NOMO-1 treated with DMSO at 0.1 percent for 48 hours (cell line): ENCODE measurements around the gene KRTAP10-4.
"Not testable (repeated sequence)": the region's sequence is repeated elsewhere in the genome, so short reads cannot be mapped to it uniquely, and the experiment has no call there.

Experiments
- DNase-seq: peaks from one replicate; lab custom pipeline; 2025; ENCODE audit not compliant: unreplicated experiment; lab: John Stamatoyannopoulos, UW

Gene KRTAP10-4

DNA sequence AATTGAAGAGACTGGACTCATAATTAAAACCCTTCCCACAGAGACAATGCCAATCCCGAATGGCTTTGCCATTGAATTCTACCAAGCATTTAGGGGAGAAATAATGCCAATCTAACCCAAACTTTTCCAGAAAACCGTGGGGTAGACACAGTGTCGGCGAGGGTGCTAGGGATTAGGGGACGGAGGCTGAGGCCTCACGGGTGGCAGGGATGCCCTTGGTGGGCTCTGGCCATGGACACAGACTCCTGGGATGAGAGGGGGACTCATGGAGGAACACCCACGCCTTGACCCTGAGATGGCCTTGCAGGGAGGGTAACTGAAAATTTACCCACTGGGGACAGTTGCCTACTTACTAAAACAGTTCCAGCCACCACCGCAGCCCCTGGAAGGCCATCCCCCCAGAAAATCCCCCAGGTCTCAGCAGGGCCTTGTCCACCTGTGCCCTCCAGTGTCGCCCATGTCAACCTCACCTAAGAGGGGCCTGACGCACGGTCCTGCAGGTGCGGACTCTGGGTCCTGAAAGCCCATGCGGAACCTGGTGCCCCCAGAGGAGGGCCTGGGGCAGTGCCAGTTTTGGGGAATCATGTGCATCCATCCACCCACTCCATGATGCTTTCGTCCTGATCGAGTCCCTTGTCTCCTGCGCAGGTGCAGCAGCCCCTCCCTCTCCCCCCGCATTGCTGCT lies 5.0 kb downstream of the KRTAP10-4 start:
- DNase-seq: no peak

DNA sequence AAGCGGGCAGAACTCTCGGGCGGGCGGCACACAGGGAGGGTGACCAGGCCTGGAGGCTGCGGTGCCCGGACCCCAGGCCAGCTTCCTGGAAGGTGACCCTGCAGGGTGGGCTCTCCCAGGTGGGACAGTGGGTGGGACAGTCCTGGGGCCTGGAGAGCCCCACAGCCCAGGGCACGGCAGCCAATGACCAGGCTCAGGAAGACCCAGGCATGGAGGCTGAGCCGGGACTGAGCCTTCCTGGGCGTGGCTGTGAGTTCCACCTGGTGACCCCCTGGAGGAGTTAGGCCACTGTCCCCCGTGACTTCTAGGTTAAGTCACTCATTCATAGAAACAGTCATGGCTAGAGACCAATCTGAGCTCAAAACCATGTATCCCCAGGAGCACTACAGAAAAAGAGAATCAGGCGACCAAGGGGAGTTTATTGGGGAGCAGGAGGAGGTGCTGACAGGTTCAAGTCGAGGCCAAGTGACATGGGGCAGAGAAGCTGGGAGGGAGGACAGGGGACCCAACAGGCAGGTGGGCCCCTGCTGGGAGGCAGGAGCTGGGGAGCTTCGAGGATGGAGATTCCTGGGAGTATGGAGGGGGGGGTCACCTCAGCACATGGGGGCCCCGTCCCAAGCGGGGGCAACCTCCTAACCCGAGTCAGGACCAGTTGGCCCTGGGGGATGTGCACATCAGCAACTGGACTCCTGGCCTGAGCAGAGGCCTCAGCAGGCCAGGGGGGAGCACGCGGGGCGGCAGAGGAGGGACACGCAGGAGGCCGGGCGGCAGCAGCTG lies 5.7 kb downstream of the KRTAP10-4 start:
- no peak for DNase-seq

DNA sequence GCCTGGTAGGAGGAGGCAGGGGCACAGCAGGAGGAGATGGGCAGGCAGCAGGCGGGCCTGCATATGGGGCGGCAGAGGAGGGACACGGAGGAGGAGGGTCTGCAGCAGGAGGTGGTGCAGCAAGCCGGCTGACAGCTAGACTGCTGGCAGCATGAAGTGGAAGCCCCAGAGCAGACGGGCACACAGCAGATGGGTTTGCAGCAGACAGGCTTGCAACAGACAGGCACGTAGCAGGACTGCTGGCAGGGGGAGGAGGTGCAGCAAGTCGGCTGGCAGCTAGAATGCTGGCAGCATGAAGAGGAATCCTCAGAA lies 6.3 kb downstream of the KRTAP10-4 start:
- no peak for DNase-seq

DNA sequence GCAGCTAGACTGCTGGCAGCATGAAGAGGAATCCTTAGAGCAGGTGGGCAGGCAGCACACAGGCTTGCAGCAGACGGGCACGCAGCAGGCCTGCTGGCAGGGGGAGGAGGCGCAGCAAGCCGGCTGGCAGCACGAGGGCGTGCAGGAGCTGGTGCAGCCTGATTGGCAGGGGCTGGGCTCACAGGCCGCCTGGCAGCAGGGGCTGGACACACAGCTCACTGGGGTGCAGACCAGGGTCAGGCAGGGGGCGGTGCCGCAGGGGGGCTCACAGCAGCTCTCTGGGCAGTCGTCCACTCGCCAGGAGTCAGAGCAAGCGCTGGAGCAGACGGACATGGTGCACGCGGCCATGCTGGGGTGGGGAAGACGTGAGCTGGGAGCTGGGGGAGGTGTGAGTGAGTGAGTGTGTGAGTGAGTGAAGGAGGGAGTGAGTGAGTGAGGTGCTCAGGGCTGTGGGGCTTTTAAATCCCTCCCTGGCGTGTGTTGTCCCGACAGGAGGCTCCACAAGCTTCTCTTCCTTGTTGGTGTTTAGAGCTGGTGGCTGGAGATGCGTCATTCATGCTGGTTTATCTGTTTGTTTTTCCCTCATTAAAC lies 6.8 kb downstream of the KRTAP10-4 start, which contains the start of gene KRTAP10-5:
KRTAP10-5 (minus strand) TSS at position 374 of the 591 bp plus-strand sequence; CDS start at position 348, 26 bp downstream.
- DNase-seq: not testable (repeated sequence)

DNA sequence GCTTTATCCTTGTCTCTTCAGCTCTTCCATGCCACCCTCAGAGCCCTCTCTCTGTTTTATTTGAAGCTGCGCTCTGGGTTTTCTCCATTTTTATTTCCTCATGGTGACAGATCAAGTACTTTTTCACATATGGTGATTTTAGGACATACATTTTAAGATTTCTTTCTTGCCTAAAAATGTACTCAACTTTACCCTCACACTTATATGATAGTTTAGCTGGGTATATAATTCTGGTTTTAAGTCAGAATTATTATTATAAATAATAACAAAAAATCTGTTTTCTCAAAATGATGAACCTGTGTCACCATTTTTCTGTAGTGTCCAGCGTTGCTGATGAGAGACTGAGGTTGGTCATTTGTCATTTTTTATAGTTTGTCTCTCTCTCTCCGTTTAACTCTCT lies 7.6 kb downstream of the KRTAP10-4 start:
- no peak for DNase-seq

DNA sequence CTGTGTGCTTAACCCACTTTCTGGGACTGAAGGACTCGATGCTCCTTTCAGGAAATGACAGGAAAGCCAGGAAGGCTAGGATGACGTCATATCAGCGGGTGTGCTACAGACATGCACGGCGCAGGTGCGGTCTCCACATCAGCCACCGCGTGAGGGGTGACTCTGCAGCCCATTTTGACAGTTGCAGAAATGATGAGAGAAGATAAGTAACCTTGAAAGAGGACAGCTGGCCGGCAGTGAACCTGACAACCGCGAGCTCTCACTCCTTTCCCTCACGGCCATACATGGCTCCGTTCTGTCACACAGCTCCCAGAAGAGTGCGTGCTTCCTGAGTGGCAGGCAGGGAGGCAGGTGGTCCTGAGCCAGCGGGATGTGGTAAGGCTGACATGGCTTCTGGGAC lies 8.5 kb downstream of the KRTAP10-4 start:
- no peak for DNase-seq

DNA sequence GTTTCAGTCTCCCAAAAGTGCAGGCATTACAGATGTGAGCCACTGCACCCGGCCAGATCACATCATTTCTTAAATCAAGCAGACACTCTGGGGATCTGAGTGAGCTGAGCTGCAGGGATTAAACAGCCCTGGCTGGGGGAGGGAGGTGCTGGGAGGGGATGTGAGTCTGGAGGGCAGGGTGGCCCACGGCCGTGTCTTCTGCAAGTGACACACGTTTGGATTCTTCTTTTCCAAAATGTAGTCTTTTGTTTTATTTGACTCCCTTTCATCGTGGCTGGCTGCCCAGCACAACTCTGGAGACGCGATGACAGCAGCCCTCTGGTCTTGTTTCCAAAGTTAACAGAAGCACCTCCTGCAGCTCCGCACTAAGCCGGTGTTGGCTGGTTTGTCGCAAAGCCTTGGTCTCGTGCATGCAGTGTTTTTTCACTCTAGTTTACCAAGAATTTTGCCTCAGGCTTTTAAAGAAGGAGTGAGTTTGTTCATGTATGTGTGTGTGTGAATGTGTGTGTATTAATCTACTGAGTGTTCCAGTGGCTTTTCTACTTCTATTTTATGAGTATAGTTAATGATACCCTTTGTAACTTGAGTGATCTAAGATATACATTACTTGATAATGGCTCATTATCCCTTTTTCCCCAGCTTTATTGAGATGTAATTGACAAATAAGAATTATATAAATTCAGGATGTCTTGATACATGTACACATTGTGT lies 9.7 kb downstream of the KRTAP10-4 start:
- no peak for DNase-seq

DNA sequence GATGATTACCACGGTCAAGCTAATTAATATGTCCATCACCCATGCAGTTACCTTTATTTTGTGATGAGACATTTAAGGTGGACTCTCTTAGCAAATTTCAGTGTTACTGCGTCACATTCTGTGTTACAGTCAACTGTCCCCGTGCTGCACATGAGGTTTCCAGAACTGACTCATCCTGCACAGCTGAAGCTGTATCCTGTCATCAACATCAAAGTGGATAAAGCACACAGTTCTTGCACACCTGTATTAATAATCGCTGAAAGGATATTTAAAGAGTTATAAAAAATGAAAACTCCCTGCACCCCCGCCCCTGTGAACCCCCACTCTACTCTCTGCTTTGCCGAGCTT lies 10.2 kb downstream of the KRTAP10-4 start:
- DNase-seq: no peak

DNA sequence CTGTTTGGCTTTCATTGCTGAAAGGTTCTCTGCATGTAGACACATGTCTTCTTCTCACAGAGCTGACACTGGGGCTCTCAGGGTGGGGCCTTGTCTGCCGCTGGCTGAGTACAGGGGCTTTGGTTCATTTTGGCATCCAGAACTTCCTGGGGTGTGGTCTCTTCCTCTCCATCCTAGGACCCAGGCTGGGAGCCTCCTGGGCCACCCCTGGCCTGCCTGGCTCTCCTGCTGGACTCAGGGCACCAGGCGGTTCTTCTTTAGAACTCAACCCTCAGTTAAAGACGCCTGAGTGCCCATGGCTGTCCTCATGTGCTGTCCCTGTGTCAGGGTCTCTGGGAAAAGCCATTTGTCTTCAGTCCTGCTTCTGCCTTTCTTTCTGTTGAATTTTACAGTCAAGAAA lies 12.4 kb downstream of the KRTAP10-4 start:
- DNase-seq: no peak

DNA sequence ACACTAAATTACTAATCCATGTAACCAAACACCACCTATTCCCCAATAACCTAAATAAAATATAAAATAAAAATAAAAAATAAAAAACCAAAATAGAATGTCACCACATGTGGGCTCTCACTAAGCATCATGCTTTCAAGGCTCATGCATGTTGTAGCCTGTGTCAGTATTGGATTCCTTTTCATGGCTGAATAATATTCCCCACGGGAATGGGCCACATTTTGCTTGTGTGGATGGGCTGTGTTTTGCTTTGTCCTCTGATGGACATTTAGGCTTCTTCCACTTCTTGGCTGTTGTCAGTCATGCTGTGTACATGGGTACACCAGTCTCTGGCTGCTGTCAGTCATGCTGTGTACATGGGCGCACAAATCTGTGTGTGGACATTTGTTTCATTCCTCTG lies 15.6 kb downstream of the KRTAP10-4 start:
- DNase-seq: no peak

DNA sequence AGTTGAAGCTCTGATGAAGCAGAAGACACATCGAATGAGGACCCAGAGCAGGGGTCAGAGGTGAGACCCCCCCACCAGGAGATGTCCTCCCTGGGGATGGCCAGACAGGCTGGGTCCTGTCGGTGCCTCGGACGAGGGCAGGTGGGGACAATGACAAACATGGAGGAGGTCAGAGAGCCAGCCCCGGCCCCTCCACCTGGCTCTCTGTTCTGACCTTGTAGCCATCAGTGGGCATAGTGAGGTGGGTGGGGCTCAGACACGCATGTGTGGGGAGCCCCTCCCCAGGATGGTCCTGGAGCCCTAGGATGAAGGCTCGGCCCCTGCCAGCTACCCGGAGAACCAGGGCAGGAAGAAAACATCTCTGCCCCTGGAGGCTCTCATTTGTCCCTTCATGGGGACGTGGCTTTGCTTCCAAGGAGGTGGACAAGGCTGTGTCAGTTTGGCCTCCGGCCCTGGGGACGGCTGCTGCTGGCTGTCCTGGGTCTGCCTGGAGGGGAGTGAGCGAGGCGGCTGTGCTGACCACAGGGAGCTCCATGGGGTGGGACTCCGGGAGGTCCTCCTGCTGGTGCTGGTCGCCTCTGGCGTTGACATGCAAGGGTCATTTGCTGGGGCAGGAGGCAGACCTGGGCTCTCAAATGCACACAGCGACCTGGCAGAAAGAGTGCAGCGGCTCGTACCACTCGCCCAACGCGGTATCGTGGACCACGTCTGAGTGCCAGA lies 16.2 kb downstream of the KRTAP10-4 start:
- DNase-seq: no peak

DNA sequence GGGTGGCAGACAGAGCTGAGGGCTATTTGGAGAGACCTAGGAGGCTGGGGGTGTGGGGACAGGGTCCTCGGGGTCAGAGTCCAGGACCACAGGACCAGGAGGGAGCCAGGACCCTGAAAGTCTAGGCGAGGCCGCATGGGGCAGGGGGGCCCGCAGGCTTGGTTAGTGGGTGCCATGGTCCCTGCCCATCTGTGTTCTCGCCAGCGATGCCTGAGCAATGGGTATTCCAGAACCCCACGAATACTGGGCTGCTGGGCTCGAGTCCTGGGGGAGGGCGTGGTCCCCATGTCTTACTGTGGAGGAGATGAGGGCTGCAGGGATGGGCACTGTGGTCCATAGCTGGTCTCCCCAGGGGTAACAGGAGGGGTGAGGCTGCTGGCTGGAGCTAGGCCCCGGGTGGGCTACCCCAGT lies 16.8 kb downstream of the KRTAP10-4 start:
- no peak for DNase-seq

DNA sequence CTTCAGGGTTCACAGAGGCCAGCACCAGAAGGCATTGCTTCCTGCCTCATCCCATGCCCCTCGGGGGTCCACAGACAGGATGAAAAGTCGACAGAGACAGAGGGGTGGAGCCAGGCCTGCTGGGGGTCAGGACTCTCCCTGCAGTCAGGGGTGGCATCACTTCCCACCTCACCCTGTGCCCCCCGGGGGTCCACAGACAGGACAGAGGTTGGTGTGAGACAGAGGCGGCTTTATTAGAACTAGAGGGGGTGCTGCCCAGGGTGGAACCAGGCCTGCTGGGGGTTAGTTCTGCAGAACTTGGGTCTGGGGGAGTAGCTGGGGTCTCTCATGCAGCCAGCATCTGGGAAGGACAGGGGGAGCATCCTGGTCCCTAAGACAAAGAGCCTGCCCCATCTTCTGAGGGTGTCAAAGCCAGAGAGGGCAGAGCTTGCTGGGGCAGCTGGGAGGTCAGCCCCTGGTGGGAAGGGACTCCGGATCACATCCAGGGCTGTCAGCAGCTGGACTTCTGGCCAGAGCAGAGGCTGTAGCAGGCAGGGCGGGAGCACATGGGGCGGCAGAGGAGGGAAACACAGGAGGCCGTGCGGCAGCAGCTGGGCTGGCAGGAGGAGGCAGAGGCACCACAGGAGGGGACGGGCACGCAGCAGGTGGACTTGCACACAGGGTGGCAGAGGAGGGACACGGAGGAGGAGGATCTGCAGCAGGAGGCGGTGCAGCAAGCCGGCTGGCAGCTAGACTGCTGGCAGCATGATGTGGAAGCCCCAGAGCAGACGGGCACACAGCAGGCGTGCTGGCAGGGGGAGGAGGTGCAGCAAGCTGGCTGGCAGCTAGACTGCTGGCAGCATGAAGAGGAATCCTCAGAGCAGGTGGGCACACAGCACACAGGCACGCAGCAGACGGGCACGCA lies 17.6 kb downstream of the KRTAP10-4 start:
- not testable (repeated sequence) for DNase-seq

DNA sequence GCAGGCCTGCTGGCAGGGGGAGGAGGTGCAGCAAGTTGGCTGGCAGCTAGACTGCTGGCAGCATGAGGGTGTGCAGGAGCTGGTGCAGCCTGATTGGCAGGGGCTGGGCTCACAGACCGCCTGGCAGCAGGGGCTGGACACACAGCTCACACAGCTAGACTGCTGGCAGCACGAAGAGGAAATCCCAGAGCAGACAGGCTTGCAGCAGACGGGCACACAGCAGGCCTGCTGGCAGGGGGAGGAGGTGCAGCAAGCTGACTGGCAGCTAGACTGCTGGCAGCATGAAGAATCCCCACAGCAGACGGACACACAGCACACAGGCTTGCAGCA lies 18.2 kb downstream of the KRTAP10-4 start:
- not testable (repeated sequence) for DNase-seq

DNA sequence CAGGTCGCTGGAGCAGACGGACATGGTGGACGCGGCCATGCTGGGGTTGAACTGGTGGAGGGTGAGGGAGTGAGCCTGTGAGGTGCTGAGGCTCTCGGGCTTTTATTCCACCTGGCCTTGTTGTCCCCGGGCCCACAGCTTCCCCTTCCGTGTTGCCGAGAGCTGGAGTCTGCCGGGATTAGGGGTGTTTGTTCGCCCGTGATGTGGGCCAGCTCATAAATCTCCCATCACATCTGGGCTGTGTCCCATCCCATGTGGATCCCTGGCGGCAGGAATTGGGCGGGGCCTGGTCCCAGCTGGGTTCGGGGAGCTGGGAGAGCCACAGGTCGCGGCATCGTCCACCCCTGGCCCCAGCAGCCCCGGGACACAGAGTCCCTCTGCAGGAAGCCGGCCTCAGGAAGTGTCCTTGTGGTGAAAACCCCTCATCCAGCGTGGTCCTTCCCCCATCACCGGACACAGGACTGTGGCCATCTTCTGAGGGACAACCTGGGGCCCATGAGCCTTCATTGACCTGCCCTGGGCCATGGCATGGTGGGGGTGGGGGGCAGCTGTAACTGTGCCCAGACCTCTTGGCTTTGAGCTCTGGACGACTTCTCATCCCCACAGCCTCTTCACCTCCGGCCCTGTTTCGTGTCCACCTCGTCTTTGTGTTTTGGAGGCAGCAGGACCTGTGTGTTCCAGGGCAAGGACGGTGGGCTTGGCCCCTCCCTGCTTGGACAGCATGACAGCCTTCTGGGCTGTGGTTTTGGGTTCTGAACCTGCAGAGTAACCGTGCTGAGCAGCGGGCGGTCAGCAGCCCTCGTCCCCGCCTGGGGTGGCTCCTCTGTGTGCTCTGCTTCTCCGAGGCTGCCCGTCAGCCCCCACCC lies 19.1 kb downstream of the KRTAP10-4 start, which contains the start of gene KRTAP10-6:
KRTAP10-6 (minus strand) TSS at position 60 of the 866 bp plus-strand sequence; CDS start at position 39, 21 bp downstream.
- no peak for DNase-seq

DNA sequence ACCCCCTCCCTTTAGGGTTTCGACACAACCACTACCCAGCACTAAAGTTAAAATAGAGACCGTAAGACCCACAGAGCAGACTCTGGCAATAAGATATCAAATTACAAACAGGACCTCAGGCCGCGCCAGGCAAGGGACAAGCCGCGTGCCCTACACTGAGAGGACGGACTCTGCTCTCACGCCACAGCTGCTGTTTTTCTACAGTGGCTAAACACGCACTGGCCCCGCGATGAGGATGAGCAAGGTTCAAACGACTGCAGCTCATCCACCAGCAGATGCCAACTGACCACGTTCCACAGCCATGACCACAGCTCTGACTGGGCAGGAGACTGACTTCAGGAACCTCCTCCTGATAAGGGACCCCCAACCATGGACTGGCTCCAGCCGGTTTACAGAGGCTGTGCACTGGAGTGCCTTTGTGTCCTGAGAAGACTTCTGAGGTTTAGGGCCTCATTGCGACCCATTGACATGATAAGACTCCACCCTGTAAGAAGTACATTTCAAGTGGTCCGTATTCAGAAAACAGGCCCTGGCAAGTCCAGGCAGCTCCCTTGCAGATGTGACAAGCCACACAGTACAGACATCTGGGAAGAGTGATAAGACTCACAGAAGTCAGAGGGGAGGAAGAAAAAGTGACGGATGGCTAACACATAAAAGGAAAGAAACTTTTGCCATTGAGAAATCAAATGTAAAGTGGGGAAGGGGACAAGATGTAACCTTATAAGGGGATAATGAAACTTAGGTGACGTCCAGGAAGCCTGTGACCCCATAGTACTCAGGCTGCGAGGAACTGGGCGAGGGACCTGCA lies 20.3 kb downstream of the KRTAP10-4 start:
- DNase-seq: no peak

DNA sequence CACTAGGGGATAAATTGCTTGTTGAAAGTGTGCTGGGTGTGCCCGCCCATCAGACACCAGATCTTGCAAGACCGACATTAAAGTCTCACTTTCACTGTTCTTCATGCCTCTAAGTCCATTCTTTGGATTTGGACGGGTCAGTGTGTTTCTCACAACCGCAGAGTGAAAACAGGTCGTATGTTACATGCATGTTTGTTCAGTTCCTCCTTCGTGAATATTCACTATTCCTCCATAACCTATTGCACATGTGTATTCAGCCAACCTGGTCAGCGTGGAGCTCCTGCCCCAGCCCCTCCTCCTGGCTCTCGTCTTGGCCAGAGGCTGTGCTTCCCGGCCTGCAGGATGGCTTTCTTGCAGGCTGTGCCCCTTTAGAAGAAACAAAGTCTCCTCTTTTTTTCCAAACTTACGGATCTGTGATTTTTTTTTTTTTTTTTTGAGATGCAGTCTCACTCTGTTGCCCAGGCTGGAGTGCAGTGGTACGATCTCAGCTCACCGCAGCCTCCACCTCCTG lies 20.9 kb downstream of the KRTAP10-4 start:
- DNase-seq: no peak

DNA sequence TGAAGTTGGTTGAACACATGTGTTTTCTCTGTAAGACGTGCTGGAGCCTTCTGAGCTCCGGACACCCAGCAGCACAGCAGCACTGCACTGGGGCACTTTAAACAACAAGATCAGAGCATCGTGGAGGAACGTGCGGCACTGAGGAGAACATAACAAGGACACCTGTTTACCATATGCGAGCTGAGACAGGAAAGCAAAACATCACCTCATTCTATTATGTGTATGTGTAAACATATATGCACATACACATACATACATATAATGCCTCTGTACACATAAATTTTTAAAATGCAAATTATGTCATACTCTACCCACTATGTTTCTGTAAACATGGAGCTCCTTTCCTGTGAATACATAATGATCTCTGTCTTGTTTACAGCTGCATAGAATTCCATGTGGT lies 22.0 kb downstream of the KRTAP10-4 start:
- DNase-seq: no peak
